GM12875 (cell line): ENCODE measurements around the gene GPHN.
A peak's percentile ranks its signal among the peaks of the same experiment; 100 is the strongest.
"Not testable (repeated sequence)": the region's sequence is repeated elsewhere in the genome, so short reads cannot be mapped to it uniquely, and the experiment has no call there.

Experiments used
- H3K4me3 ChIP-seq: one replicate; pipeline ENCODE4 v1.5.1; 2011; ENCODE audit warnings: low read depth, low read length, control low read depth
- CTCF ChIP-seq: IDR thresholded peaks from 2 replicates; pipeline ENCODE4 v1.5.1; 2011; ENCODE audit warnings: low read depth, mild to moderate bottlenecking, control low read depth, inconsistent platforms, low read length, moderate library complexity, borderline replicate concordance; ENCODE audit not compliant: insufficient read depth

The GPHN gene

GRCh38 chr14:66724996-66725395 is 217.0 kb downstream of the GPHN start:
- H3K4me3 ChIP-seq: no peak overlapping the region
- no peak for TF ChIP-seq CTCF

DNA sequence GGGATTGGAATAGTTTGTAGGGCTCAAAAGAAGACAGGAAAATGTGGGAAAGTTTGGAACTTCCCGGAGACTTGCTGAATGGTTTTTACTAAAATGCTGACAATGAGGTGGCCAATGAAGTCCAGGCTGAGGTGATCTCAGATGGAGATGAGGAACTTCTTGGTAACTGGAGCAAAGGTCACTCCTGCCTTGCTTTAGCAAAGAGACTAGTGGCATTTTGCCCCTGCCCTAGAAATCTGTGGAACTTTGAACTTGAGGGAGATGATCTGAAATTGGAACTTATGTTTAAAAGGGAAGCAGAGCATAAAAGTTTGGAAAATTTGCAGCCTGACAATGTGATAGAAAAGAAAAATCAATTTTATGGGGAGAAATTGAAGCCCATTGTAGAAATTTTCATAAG is 223.4 kb downstream of the GPHN start:
- H3K4me3 ChIP-seq: not testable (repeated sequence)

- no peak for TF ChIP-seq CTCF
- H3K4me3 ChIP-seq: no peak overlapping the region
Measured at GRCh38 chr14:66735853-66736252, 227.9 kb downstream of the GPHN start.

- no peak overlapping the region for H3K4me3 ChIP-seq
- no peak for TF ChIP-seq CTCF
Measured at GRCh38 chr14:66739826-66740225, 231.9 kb downstream of the GPHN start.

DNA sequence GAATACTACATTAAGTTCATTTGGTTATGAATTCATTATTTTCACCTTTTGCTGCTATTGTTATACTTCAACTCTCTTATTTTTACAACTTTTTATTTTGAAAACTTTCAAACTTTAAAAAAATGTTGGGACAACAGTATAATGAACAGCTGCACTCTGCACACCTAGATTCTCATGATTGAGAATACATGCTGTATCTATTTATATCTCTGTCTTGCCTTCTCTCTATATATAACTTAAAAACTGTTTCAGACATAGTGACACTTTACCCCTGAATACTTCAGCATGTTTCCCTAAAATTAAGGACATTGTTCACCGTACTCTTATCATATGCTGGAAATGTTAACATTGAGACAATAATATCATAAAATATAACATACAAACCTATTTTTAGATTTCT is 237.1 kb downstream of the GPHN start:
- no peak overlapping the region for H3K4me3 ChIP-seq
- no peak for TF ChIP-seq CTCF

- H3K4me3 ChIP-seq: no peak overlapping the region
- TF ChIP-seq CTCF: peak; percentile 51; the same call in 1 of the 2 replicates
Measured at GRCh38 chr14:66746316-66747006, 238.5 kb downstream of the GPHN start.

GRCh38 chr14:66752109-66752508 is 244.2 kb downstream of the GPHN start:
- no peak for TF ChIP-seq CTCF
- H3K4me3 ChIP-seq: no peak overlapping the region
